Panc1 (cell line): ENCODE measurements around the gene KNSTRN. TPM values are rescaled to one million over a fixed set of nuclear protein-coding genes. Genes with fewer than 3 reads are reported as not detected.
A peak's percentile ranks its signal among the peaks of the same experiment; 100 is the strongest.

Experiments
- ATAC-seq: fragments of 200-7000 bp; cut with Tn5 transposase; 2 replicates; pipeline ENCODE4 v1.9.1; 2020; ENCODE audit warnings: mild to moderate bottlenecking, moderate library complexity
- BruUV-seq: library from RNA; stranded (reverse); fragments of 400-500 nt; replicated peaks from 2 replicates; lab custom pipeline; 2021; lab: Mats Ljungman, UMichigan
- CTCF ChIA-PET: fragments of 300-600 bp; sonication (Branson Sonifier 250); formaldehyde crosslinking; loops from one replicate; lab custom pipeline; 2022; ENCODE audit warnings: antibody characterized with exemption; lab: Charles Lee
- POLR2A ChIA-PET: fragments of 300-600 bp; sonication (Branson Sonifier 250); formaldehyde crosslinking; loops from one replicate; lab custom pipeline; 2022; ENCODE audit warnings: antibody characterized with exemption; lab: Charles Lee
- DNase-seq: peaks from one replicate; pipeline ENCODE4 v3.0.0-alpha.2; 2010; ENCODE audit warnings: low read depth, low spot score
- H3K27ac ChIP-seq: 2 replicates; pipeline ENCODE4 v1.5.1; 2011; ENCODE audit warnings: mild to moderate bottlenecking, low read length, inconsistent platforms
- H3K27me3 ChIP-seq: fragments of 200-500 bp; sonication (Bioruptor generic); 2 replicates; pipeline ENCODE4 v1.6.0; 2014; ENCODE audit warnings: low read length, inconsistent platforms; ENCODE audit not compliant: control insufficient read depth, insufficient read depth
- H3K36me3 ChIP-seq: fragments of 200-500 bp; sonication (Bioruptor generic); 2 replicates; pipeline ENCODE4 v1.5.1; 2014; ENCODE audit warnings: inconsistent platforms, mild to moderate bottlenecking, low read length, moderate library complexity; ENCODE audit not compliant: control insufficient read depth, insufficient read depth
- H3K4me1 ChIP-seq: 2 replicates; pipeline ENCODE4 v1.5.1; 2011; ENCODE audit warnings: inconsistent platforms, mild to moderate bottlenecking, low read length, moderate library complexity; ENCODE audit not compliant: control insufficient read depth, insufficient read depth
- H3K4me3 ChIP-seq, 2 experiments: 2 replicates each; pipeline ENCODE4 v1.5.1; 2011 to 2012; ENCODE audit warnings: low read depth in 2 of 2, low read length in 2 of 2, mild to moderate bottlenecking in 2 of 2, inconsistent platforms in 1 of 2, moderate library complexity in 1 of 2
- H3K9me3 ChIP-seq: fragments of 200-500 bp; sonication (Bioruptor generic); 2 replicates; pipeline ENCODE4 v1.5.1; 2014; ENCODE audit warnings: low read depth, mild to moderate bottlenecking, inconsistent platforms, low read length, moderate library complexity; ENCODE audit not compliant: control insufficient read depth, insufficient read depth
- POLR2AphosphoS5 ChIP-seq: IDR thresholded peaks from 2 replicates; pipeline ENCODE4 v1.6.1; 2012; ENCODE audit warnings: mild to moderate bottlenecking, low read depth, low read length, moderate library complexity
- SIN3A ChIP-seq: IDR thresholded peaks from 2 replicates; pipeline ENCODE4 v1.6.1; 2012; ENCODE audit warnings: low read depth, mild to moderate bottlenecking, low read length, moderate library complexity, borderline replicate concordance; ENCODE audit not compliant: insufficient read depth
- TCF7L2 ChIP-seq: IDR thresholded peaks from 2 replicates; pipeline ENCODE4 v1.6.1; 2011; ENCODE audit warnings: mild to moderate bottlenecking, low read depth, low read length, inconsistent platforms
- in situ Hi-C: cut with HindIII; loops from 2 replicates; pipeline ENCODE4 v1.10.0; 2016; ENCODE audit warnings: low sequenced_read_pairs, low pct_unique_long_range_greater_than_20kb
- intact Hi-C: fragments of 100-400 bp; cut with micrococcal nuclease; formaldehyde crosslinking; loops from one replicate; pipeline ENCODE4 v1.10.0; 2022; ENCODE audit not compliant: unreplicated experiment
- total RNA-seq: library from RNA; stranded (reverse); gene quantifications from one replicate; pipeline ENCODE4 v1.2.1, GENCODE V29; 2021; ENCODE audit not compliant: unreplicated experiment
- TF ChIP-seq, protein P1 (sequence below), 2 experiments: IDR thresholded peaks; 2 replicates each; pipeline ENCODE4 v1.6.1; 2011 to 2012; ENCODE audit warnings: low read depth in 2 of 2, control low read depth in 1 of 2, low read length in 1 of 2, mild to moderate bottlenecking in 1 of 2, moderate library complexity in 1 of 2; ENCODE audit not compliant: insufficient read depth in 1 of 2
- TF ChIP-seq, protein P2 (sequence below): fragments of 450-650 bp; IDR thresholded peaks from 2 replicates; pipeline ENCODE4 v1.5.1; 2017; ENCODE audit warnings: mild to moderate bottlenecking

Gene KNSTRN
- total RNA-seq, 1 experiment from 2014 or later = 74.6 TPM

DNA sequence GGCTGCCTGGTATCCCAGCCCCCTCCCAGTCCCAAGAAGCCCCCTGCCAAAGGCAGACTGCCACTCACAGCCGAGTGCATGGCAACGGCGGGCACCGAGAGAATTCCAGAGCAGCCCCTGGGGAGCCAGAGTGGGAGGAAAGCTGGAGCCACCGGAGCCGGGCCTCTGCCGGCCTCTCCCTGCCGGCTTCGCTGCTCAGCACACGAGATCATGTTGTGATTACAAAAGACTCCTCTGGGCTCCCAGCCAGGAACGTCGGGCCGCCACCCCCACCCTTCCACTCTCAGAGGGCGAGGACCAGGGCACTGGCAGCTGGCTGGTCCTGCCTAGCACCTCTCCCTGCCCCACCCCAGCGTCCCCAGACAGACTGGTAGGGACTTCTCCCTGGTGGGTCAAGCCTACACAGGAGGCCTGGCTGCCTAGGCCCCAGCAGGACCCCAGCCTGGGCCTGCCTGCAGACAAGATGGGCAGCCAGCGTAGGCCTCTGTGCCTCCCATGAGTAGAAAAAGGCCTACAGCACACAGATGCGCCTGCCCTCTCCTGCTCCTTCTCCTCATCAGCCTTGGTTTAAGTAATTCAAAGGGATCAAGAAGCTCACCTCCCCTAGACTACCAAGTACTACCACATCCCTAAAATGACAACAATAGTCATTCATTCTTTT lies 41.7 kb upstream of the KNSTRN start, which contains the start of gene CCDC9B:
Gene CCDC9B, minus strand, starts transcription at position 200 of the 661 bp plus-strand sequence. Its CDS starts 120 bp downstream, at position 80.
- no peak for DNase-seq
- Histone ChIP-seq H3K4me3 (peak within 1 kb of the TSS; percentile 37 to 61), H3K27ac (peak within 1 kb of the TSS; percentile 94), H3K27me3 (no peaks in the 10 kb centered on the region), H3K9me3 (no peaks in the 10 kb centered on the region), H3K4me1 (peaks cover 60% of the 10 kb centered on the region), H3K36me3 (no peaks in the 10 kb centered on the region)
- POLR2A ChIA-PET = interaction anchor here (0.6 to 0.7 kb wide), 2 partner anchors 15 to 77 kb away, joined by 3 to 5 read pairs; no protein-coding TSS in a partner anchor
- no TSS peak for BruUV-seq
- peak; percentile 46 for ATAC-seq
- intact Hi-C loops = no loop called here
- TF ChIP-seq, protein P1, sequence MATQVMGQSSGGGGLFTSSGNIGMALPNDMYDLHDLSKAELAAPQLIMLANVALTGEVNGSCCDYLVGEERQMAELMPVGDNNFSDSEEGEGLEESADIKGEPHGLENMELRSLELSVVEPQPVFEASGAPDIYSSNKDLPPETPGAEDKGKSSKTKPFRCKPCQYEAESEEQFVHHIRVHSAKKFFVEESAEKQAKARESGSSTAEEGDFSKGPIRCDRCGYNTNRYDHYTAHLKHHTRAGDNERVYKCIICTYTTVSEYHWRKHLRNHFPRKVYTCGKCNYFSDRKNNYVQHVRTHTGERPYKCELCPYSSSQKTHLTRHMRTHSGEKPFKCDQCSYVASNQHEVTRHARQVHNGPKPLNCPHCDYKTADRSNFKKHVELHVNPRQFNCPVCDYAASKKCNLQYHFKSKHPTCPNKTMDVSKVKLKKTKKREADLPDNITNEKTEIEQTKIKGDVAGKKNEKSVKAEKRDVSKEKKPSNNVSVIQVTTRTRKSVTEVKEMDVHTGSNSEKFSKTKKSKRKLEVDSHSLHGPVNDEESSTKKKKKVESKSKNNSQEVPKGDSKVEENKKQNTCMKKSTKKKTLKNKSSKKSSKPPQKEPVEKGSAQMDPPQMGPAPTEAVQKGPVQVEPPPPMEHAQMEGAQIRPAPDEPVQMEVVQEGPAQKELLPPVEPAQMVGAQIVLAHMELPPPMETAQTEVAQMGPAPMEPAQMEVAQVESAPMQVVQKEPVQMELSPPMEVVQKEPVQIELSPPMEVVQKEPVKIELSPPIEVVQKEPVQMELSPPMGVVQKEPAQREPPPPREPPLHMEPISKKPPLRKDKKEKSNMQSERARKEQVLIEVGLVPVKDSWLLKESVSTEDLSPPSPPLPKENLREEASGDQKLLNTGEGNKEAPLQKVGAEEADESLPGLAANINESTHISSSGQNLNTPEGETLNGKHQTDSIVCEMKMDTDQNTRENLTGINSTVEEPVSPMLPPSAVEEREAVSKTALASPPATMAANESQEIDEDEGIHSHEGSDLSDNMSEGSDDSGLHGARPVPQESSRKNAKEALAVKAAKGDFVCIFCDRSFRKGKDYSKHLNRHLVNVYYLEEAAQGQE (IDR thresholded peaks at IDR 0.05; ENCODE audit: insufficient read depth in 1 of 2, low read depth in 2 of 2, low read length in 1 of 2) = no peak
- TF ChIP-seq SIN3A (0 out of 2 replicates have a peak, but pooled peaks have one; percentile 11), POLR2AphosphoS5 (peak; percentile 43; the same call in 1 of the 2 replicates)
- TF ChIP-seq, protein P2, sequence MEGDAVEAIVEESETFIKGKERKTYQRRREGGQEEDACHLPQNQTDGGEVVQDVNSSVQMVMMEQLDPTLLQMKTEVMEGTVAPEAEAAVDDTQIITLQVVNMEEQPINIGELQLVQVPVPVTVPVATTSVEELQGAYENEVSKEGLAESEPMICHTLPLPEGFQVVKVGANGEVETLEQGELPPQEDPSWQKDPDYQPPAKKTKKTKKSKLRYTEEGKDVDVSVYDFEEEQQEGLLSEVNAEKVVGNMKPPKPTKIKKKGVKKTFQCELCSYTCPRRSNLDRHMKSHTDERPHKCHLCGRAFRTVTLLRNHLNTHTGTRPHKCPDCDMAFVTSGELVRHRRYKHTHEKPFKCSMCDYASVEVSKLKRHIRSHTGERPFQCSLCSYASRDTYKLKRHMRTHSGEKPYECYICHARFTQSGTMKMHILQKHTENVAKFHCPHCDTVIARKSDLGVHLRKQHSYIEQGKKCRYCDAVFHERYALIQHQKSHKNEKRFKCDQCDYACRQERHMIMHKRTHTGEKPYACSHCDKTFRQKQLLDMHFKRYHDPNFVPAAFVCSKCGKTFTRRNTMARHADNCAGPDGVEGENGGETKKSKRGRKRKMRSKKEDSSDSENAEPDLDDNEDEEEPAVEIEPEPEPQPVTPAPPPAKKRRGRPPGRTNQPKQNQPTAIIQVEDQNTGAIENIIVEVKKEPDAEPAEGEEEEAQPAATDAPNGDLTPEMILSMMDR = no peak
- in situ Hi-C loops = no loop called here
- CTCF ChIA-PET = interaction anchor here (0.6 to 3.7 kb wide), 3 partner anchors 19 to 51 kb away, joined by 5 to 30 read pairs (median 5); partner anchors contain the start of gene INAFM2

DNA sequence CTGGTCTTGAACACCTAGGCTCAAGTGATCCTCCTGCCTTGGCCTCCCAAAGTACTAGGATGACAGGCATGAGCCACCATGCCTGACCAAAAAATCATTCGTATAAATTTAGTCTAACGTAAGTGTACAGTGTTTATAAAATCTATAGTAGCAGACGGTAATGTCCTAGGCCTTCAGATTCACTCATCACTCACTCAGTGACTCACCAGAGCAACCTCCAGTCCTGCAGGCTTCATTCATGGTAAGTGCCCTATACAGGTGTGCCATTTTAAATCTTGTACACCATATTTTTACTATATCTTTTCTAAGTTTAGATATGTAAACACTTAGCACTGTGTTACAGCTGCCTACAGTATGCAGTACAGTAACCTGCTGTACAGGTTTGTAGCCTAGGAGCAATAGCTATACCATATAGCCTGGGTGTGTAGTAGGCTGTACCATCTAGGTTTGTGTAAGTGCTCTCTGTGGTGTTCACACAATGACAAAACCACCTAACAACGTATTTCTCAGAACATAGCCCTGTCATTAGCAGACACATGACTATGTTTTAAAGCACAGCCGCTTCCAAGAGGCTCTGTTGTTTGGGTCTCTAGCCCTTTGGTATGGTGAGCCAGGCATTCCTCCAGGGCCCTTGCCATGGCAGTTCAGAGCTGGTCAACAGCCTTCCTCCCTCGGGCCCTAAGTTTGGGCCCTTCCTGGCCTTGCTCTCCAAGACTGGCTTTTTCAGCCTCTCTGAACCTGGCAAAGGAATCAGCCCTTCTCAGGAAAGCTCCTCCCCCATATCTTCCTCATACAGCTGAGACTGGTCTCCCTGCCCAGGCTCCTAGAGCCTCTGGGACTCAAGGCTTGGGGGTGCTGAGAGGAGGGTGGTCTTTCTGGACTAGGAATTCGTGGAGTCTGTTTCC lies 39.9 kb upstream of the KNSTRN start:
- POLR2A ChIA-PET = interaction anchor here (1.1 kb wide), 1 partner anchor 80 kb away, joined by 4 read pairs; no protein-coding TSS in a partner anchor
- Histone ChIP-seq H3K27me3 (no peaks in the 10 kb centered on the region), H3K4me1 (peaks cover 59% of the 10 kb centered on the region), H3K36me3 (no peaks in the 10 kb centered on the region), H3K9me3 (no peaks in the 10 kb centered on the region), H3K27ac (peak overlapping the region; percentile 52), H3K4me3 (no peak overlapping the region)
- intact Hi-C loops (no loop called here), in situ Hi-C loops (no loop called here)
- CTCF ChIA-PET = no interaction called here
- no peak for DNase-seq
- BruUV-seq = no TSS peak
- ATAC-seq = no peak
- no peak for TF ChIP-seq TCF7L2
- TF ChIP-seq SIN3A = no peak
- TF ChIP-seq, protein P2 = no peak
- TF ChIP-seq, protein P1 (IDR thresholded peaks at IDR 0.05; ENCODE audit: insufficient read depth in 1 of 2, low read depth in 2 of 2, low read length in 1 of 2) = no peak
- TF ChIP-seq POLR2AphosphoS5 = no peak
